Erythroblast (primary cell): ENCODE measurements around the gene LMCD1.

ENCODE experiments used
- GATA1 ChIP-seq: IDR thresholded peaks from 2 replicates; pipeline ENCODE4 v1.6.1; 2011; ENCODE audit warnings: low read depth, mild to moderate bottlenecking, control low read depth, low read length, moderate library complexity
- POLR2A ChIP-seq: IDR thresholded peaks from 2 replicates; pipeline ENCODE4 v1.6.1; 2011; ENCODE audit warnings: mild to moderate bottlenecking, low read length

- TF ChIP-seq POLR2A (no peak), GATA1 (no peak)
Measured at GRCh38 chr3:8549354-8549753, 47.7 kb downstream of the LMCD1 start.
